Hepatocyte (in vitro differentiated cells): ENCODE measurements around the gene MUCL3.
"Not testable (repeated sequence)": the region's sequence is repeated elsewhere in the genome, so short reads cannot be mapped to it uniquely, and the experiment has no call there.

Source experiments
- CTCF ChIP-seq: fragments of 200-600 bp; sonication (generic); IDR thresholded peaks from 2 replicates; pipeline ENCODE4 v1.5.1; 2016; ENCODE audit warnings: antibody characterized with exemption, mild to moderate bottlenecking; ENCODE audit not compliant: poor library complexity
- EZH2 ChIP-seq: fragments of 200-600 bp; sonication (generic); IDR thresholded peaks from 2 replicates; pipeline ENCODE4 v1.6.1; 2016; ENCODE audit warnings: antibody characterized with exemption, mild to moderate bottlenecking, borderline replicate concordance

- TF ChIP-seq CTCF, EZH2: not testable (repeated sequence)
Observed at GRCh38 chr6:30969171-30969570, 28.4 kb downstream of the MUCL3 start.
